GM19328 (cell line): ENCODE results near the gene FOXP4.

Source experiments
- ATAC-seq: cut with Tn5 transposase; IDR thresholded peaks from one replicate; pipeline ENCODE4 v1.9.1; 2021; ENCODE audit warnings: mild to moderate bottlenecking, moderate library complexity; ENCODE audit not compliant: unreplicated experiment

FOXP4 gene

GRCh38 chr6:41563060-41563776, 17.0 kb downstream of the FOXP4 start:
- no peak for ATAC-seq

GRCh38 chr6:41564448-41565142, 18.4 kb downstream of the FOXP4 start:
- no peak for ATAC-seq

- ATAC-seq = no peak
Measured at GRCh38 chr6:41565701-41566100, 19.5 kb downstream of the FOXP4 start.

- ATAC-seq = no peak
Measured at GRCh38 chr6:41566961-41567360, 20.8 kb downstream of the FOXP4 start.

GRCh38 chr6:41567684-41568083, 21.5 kb downstream of the FOXP4 start:
- ATAC-seq = no peak

GRCh38 chr6:41568202-41568584, 22.0 kb downstream of the FOXP4 start:
- ATAC-seq = no peak

GRCh38 chr6:41568585-41569384, 22.6 kb downstream of the FOXP4 start:
- ATAC-seq = no peak

GRCh38 chr6:41570259-41570615, 24.1 kb downstream of the FOXP4 start:
- ATAC-seq = no peak

- no peak for ATAC-seq
Measured at GRCh38 chr6:41571021-41571780, 25.0 kb downstream of the FOXP4 start.

GRCh38 chr6:41572613-41573012, 26.4 kb downstream of the FOXP4 start:
- ATAC-seq = no peak

- no peak for ATAC-seq
Measured at GRCh38 chr6:41573276-41573675, 27.1 kb downstream of the FOXP4 start.

GRCh38 chr6:41573985-41574384, 27.8 kb downstream of the FOXP4 start:
- ATAC-seq = no peak

- ATAC-seq = no peak
Measured at GRCh38 chr6:41575598-41575997, 29.4 kb downstream of the FOXP4 start.

GRCh38 chr6:41576667-41577066, 30.5 kb downstream of the FOXP4 start:
- ATAC-seq = no peak

- no peak for ATAC-seq
Measured at GRCh38 chr6:41577356-41578216, 31.4 kb downstream of the FOXP4 start.

- no peak for ATAC-seq
Measured at GRCh38 chr6:41578217-41579087, 32.3 kb downstream of the FOXP4 start.

- ATAC-seq = no peak
Measured at GRCh38 chr6:41579088-41579610, 33.0 kb downstream of the FOXP4 start.

GRCh38 chr6:41580690-41581089, 34.5 kb downstream of the FOXP4 start:
- ATAC-seq = no peak

- no peak for ATAC-seq
Measured at GRCh38 chr6:41581381-41581991, 35.3 kb downstream of the FOXP4 start.
